Fibroblast of villous mesenchyme (primary cell): ENCODE measurements around the gene PRUNE2. TPM values are rescaled to one million over a fixed set of nuclear protein-coding genes. Genes with fewer than 3 reads are reported as not detected.

Experiments used
- DNase-seq: peaks from one replicate; pipeline ENCODE4 v3.0.0-alpha.2; 2010; ENCODE audit warnings: low read depth
- H3K4me3 ChIP-seq: 2 replicates; pipeline ENCODE4 v1.5.1; 2011; ENCODE audit warnings: low read depth, mild to moderate bottlenecking, low read length
- CTCF ChIP-seq: IDR thresholded peaks from 2 replicates; pipeline ENCODE4 v1.5.1; 2012; ENCODE audit warnings: low read depth, mild to moderate bottlenecking, low read length; ENCODE audit not compliant: insufficient read depth
- total RNA-seq: library from RNA; depleted of rRNA; stranded (reverse); fragments of >200 nt; gene quantifications from 2 replicates; pipeline ENCODE4 v1.2.3, GENCODE V29; 2012

PRUNE2 gene
- total RNA-seq, 1 donor, result 14.2 TPM

GRCh38 chr9:76603931-76604570 lies 301.9 kb downstream of the PRUNE2 start:
- H3K4me3 ChIP-seq, result no peak overlapping the region
- no peak for DNase-seq
- TF ChIP-seq CTCF, result no peak

DNA sequence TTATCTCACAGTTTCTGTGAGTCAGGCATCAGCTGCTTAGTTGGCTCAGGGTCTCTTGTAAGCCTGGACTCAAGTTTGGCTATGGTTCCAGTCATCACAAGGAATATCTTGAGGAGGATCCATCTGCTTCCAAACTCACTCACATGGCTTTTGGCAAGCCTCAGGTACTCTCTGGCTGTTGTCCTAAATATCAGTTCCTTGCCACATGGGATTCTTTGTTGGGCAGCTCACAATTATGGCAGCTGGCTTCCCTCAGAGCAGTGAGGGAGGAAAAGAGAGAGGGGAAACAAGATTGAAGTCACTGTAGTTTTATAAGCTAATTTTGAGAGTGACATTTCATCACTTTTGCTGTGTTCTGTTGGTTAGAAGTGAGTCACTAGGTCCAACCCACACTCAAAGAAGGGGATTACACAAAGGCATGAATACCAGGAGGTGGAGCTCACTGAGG lies 302.4 kb downstream of the PRUNE2 start:
- no peak for DNase-seq
- no peak for TF ChIP-seq CTCF
- H3K4me3 ChIP-seq, result no peak overlapping the region

DNA sequence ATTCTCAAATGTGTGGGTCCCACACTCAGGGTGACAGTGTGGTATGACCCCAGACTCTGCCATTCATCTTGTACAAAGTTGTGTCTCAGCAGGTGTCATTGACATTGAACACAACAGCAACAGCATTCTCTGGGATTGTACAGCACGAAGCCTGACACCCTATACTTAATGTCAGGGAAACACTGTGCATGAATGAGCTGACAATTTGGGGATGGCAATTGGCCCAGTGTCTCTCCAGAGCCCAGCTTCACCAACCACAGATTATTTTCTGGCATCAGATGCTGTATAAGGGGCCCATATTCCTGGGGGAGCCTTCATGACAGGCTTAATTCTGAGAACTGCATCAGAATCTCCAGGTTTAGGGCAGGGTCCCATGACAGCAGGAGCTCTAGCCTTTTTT lies 303.7 kb downstream of the PRUNE2 start:
- DNase-seq, result no peak
- H3K4me3 ChIP-seq, result no peak overlapping the region
- no peak for TF ChIP-seq CTCF

DNA sequence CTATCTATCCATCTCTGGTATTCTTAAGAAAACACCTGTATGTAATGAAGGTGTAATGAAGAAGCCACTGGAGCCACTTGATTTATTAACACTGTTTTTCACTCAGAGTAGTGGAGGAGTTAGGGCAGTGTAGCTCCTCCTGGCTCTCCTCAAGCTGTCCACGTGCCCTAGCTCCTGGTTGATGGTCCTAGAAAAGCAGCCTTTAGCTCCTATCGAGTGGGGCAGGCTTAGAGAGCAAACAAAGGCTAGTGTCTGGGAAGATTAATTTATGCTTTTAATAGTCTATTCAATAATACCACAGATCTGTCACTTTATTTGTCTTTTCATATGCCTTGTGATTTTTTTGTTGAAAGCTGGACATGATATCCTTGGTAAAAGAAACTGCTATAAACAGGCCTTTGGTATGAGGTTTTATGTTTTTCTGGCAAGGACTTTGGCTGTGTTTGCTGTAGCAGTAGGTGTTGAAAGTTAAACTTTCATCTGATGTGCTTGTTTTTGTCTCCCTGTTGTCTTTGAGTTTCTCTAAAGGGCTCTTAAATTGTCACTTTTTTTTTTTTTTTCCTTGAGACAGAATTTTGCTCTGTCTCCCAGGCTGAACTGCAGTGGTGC lies 305.8 kb downstream of the PRUNE2 start:
- H3K4me3 ChIP-seq, result no peak overlapping the region
- TF ChIP-seq CTCF, result no peak
- no peak for DNase-seq

- DNase-seq, result no peak
- no peak for TF ChIP-seq CTCF
- H3K4me3 ChIP-seq, result no peak overlapping the region
These were observed 306.9 kb downstream of the PRUNE2 start for GRCh38 chr9:76598981-76599380.

DNA sequence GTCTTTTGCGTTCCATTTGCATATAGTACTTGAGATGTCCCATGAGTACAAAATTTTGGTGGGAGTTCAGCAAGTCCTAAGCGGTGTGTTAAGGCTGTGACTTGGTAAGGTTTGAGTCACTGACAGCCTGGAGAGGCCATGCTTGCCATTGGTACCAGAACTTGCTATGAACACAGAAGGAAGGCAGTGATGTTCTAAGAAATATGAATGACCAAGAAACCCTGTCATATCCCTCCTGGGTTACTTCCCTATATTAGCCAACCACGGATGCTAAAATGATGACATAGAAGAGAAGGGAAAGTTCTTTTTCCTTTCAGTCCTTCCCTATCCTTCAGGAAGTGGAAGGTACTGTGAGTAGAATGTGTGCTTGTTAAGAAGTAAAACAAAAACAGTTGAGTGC lies 310.3 kb downstream of the PRUNE2 start:
- TF ChIP-seq CTCF, result no peak
- DNase-seq, result no peak
- no peak overlapping the region for H3K4me3 ChIP-seq
